ENCODE measurements around the gene PSMB8. TPM values are rescaled to one million over a fixed set of nuclear protein-coding genes. Genes with fewer than 3 reads are reported as not detected.

Gene PSMB8
- polyA plus RNA-seq (2012; ENCODE audit: insufficient read length, low read depth), result 0.41 TPM

- TF ChIP-seq POLR2AphosphoS5 (IDR thresholded peaks at IDR 0.05; ENCODE audit: low read depth, low read length) (no peak), REST (IDR thresholded peaks at IDR 0.05; ENCODE audit: insufficient read depth in 1 of 2, low read depth in 2 of 2, low read length in 2 of 2) (no peak), TAF1 (IDR thresholded peaks at IDR 0.05; ENCODE audit: borderline replicate concordance, insufficient read depth, low read length) (no peak), SIN3A (IDR thresholded peaks at IDR 0.05; ENCODE audit: borderline replicate concordance, insufficient read depth, low read length) (no peak), FOXP2 (optimal IDR thresholded peaks at IDR 0.05; ENCODE audit: borderline replicate concordance, extremely low read depth, extremely low read length, insufficient read depth) (no peak)
Observed at GRCh38 chr6:32843979-32844838, at the start of gene PSMB8. Gene PSMB8, minus strand, starts transcription at chr6:32844047. Its CDS starts 51 bp downstream, at chr6:32843996.

GRCh38 chr6:32890831-32891230, 47.0 kb upstream of the PSMB8 start:
- TF ChIP-seq TAF1 (IDR thresholded peaks at IDR 0.05; ENCODE audit: borderline replicate concordance, insufficient read depth, low read length), result no peak
- TF ChIP-seq FOXP2 (optimal IDR thresholded peaks at IDR 0.05; ENCODE audit: borderline replicate concordance, extremely low read depth, extremely low read length, insufficient read depth), result no peak
- no peak for TF ChIP-seq SIN3A (IDR thresholded peaks at IDR 0.05; ENCODE audit: borderline replicate concordance, insufficient read depth, low read length)
- no peak for TF ChIP-seq POLR2AphosphoS5 (IDR thresholded peaks at IDR 0.05; ENCODE audit: low read depth, low read length)

GRCh38 chr6:32889533-32889932, 45.7 kb upstream of the PSMB8 start:
- TF ChIP-seq SIN3A (IDR thresholded peaks at IDR 0.05; ENCODE audit: borderline replicate concordance, insufficient read depth, low read length) (no peak), POLR2AphosphoS5 (IDR thresholded peaks at IDR 0.05; ENCODE audit: low read depth, low read length) (no peak), TAF1 (IDR thresholded peaks at IDR 0.05; ENCODE audit: borderline replicate concordance, insufficient read depth, low read length) (no peak), REST (IDR thresholded peaks at IDR 0.05; ENCODE audit: insufficient read depth in 1 of 2, low read depth in 2 of 2, low read length in 2 of 2) (no peak)

GRCh38 chr6:32888576-32888975, 44.7 kb upstream of the PSMB8 start:
- no peak for TF ChIP-seq SIN3A (IDR thresholded peaks at IDR 0.05; ENCODE audit: borderline replicate concordance, insufficient read depth, low read length)
- no peak for TF ChIP-seq TAF1 (IDR thresholded peaks at IDR 0.05; ENCODE audit: borderline replicate concordance, insufficient read depth, low read length)
- no peak for TF ChIP-seq POLR2AphosphoS5 (IDR thresholded peaks at IDR 0.05; ENCODE audit: low read depth, low read length)
- TF ChIP-seq FOXP2 (optimal IDR thresholded peaks at IDR 0.05; ENCODE audit: borderline replicate concordance, extremely low read depth, extremely low read length, insufficient read depth), result no peak

- TF ChIP-seq FOXP2 (optimal IDR thresholded peaks at IDR 0.05; ENCODE audit: borderline replicate concordance, extremely low read depth, extremely low read length, insufficient read depth) (no peak), TAF1 (IDR thresholded peaks at IDR 0.05; ENCODE audit: borderline replicate concordance, insufficient read depth, low read length) (no peak)
Observed at GRCh38 chr6:32887616-32888015, 43.8 kb upstream of the PSMB8 start.

- TF ChIP-seq FOXP2 (optimal IDR thresholded peaks at IDR 0.05; ENCODE audit: borderline replicate concordance, extremely low read depth, extremely low read length, insufficient read depth) (no peak), POLR2AphosphoS5 (IDR thresholded peaks at IDR 0.05; ENCODE audit: low read depth, low read length) (no peak), REST (IDR thresholded peaks at IDR 0.05; ENCODE audit: insufficient read depth in 1 of 2, low read depth in 2 of 2, low read length in 2 of 2) (no peak), TAF1 (IDR thresholded peaks at IDR 0.05; ENCODE audit: borderline replicate concordance, insufficient read depth, low read length) (no peak), SIN3A (IDR thresholded peaks at IDR 0.05; ENCODE audit: borderline replicate concordance, insufficient read depth, low read length) (no peak)
Observed at GRCh38 chr6:32886681-32887383, 43.0 kb upstream of the PSMB8 start.

Measured in PFSK-1 (cell line).